GM12873 (cell line): ENCODE data around the gene CHKA.

ENCODE experiments used
- TF ChIP-seq, protein P1 (sequence below): IDR thresholded peaks from 2 replicates; pipeline ENCODE4 v1.5.1; 2012; ENCODE audit warnings: low read depth, mild to moderate bottlenecking, moderate library complexity, low read length, control low read depth; ENCODE audit not compliant: insufficient read depth; ENCODE audit errors: missing control alignments

The CHKA gene

DNA sequence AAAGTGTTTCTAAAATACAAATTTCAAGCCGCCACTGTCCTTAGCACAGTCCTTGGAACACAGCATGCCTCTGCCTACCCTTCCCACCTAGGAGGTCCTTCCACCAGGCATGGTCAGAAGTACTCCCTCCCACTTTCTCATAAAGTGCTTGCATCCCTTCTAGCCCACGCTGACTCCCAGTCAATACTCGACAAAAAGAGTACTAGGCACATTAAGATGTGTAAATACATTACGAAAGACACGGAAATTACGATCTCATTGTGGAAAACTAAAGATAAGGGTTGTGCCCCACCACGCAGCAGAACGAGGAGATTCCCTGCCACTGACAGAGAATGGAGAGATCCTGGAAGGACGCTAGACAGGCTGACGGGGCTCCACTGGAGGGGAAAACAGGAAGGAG is 13.5 kb downstream of the CHKA start:
- TF ChIP-seq, protein P1, sequence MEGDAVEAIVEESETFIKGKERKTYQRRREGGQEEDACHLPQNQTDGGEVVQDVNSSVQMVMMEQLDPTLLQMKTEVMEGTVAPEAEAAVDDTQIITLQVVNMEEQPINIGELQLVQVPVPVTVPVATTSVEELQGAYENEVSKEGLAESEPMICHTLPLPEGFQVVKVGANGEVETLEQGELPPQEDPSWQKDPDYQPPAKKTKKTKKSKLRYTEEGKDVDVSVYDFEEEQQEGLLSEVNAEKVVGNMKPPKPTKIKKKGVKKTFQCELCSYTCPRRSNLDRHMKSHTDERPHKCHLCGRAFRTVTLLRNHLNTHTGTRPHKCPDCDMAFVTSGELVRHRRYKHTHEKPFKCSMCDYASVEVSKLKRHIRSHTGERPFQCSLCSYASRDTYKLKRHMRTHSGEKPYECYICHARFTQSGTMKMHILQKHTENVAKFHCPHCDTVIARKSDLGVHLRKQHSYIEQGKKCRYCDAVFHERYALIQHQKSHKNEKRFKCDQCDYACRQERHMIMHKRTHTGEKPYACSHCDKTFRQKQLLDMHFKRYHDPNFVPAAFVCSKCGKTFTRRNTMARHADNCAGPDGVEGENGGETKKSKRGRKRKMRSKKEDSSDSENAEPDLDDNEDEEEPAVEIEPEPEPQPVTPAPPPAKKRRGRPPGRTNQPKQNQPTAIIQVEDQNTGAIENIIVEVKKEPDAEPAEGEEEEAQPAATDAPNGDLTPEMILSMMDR: no peak

- TF ChIP-seq, protein P1: no peak
Measured at GRCh38 chr11:68106165-68106940, 14.8 kb downstream of the CHKA start.

GRCh38 chr11:68099474-68100405 is 21.4 kb downstream of the CHKA start:
- TF ChIP-seq, protein P1: no peak

GRCh38 chr11:68099057-68099456 is 22.1 kb downstream of the CHKA start:
- TF ChIP-seq, protein P1: no peak

GRCh38 chr11:68096962-68097361 is 24.2 kb downstream of the CHKA start:
- TF ChIP-seq, protein P1: no peak

DNA sequence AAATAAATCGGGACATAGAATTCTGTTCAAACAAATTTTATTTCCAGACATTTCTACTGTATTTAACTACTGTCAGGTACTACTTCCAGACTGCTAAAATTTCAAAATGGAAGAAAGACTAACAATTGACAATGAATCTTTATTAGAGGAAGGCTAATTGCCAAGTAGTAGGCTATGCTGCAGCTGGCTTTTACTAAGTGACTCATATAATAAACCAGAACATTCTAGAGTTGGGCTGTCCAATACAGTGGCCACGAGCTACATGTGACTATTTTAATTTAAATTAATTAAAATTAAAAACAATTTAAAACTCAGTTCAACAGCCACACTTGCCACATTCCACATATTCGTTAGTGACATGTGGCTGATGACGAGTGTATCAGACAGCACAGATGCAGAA is 27.6 kb downstream of the CHKA start:
- TF ChIP-seq, protein P1: no peak

- TF ChIP-seq, protein P1: no peak
Measured at GRCh38 chr11:68092411-68092810, 28.8 kb downstream of the CHKA start.
